ENCODE results near the gene DHRS1.
A peak's percentile ranks its signal among the peaks of the same experiment; 100 is the strongest.

DHRS1 gene

GRCh38 chr14:24312736-24313507 lies 13.3 kb upstream of the DHRS1 start:
- peak overlapping the region; percentile 84 for H3K4me3 ChIP-seq
- TF ChIP-seq, protein P1, sequence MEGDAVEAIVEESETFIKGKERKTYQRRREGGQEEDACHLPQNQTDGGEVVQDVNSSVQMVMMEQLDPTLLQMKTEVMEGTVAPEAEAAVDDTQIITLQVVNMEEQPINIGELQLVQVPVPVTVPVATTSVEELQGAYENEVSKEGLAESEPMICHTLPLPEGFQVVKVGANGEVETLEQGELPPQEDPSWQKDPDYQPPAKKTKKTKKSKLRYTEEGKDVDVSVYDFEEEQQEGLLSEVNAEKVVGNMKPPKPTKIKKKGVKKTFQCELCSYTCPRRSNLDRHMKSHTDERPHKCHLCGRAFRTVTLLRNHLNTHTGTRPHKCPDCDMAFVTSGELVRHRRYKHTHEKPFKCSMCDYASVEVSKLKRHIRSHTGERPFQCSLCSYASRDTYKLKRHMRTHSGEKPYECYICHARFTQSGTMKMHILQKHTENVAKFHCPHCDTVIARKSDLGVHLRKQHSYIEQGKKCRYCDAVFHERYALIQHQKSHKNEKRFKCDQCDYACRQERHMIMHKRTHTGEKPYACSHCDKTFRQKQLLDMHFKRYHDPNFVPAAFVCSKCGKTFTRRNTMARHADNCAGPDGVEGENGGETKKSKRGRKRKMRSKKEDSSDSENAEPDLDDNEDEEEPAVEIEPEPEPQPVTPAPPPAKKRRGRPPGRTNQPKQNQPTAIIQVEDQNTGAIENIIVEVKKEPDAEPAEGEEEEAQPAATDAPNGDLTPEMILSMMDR (IDR thresholded peaks at IDR 0.05), result no peak
- no peak for DNase-seq (ENCODE audit: low spot score)
- H3K27ac ChIP-seq, result peak overlapping the region in 1 of 2 donors; percentile 88

DNA sequence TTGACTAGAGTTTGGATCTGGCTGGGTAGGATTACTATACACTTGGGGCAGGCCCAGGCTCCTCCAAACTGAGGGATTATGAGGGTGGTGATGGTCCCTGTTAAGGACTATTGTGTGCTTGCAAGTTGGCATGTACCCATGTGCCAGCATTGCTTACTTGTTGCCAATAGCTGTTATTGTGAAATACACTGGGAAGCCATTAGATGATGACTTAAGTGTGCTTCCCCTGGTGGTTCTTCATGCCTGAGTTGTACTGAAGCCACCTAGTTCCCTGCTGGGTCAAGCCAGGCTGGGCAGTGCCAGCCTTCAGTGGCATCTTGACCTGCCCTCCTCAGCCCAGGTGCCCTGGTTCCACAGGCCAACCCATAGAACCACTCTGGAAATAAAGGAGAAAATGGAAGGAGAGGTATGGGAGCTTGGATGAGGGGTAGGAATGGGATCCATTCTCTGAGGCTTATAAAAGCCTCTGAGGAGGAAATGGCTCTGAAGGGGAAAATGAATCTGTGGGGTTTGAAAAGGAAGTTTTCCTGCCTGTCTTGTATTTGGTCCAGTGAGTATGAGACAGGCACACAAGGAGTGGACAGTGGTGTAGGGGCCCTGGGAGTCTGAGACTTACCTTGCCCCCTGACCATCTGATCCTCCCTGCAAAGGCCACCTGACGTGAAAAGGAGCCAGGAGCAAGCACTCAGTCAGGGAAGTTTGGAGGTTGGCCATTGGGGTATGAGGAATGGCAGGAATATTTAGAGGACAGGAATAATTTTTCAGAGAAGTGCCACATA lies 12.4 kb upstream of the DHRS1 start:
- Histone ChIP-seq H3K4me3 (peak overlapping the region; percentile 84), H3K27ac (peak overlapping the region; percentile 25 to 88)
- no peak for DNase-seq (ENCODE audit: low spot score)
- TF ChIP-seq, protein P1 (IDR thresholded peaks at IDR 0.05), result no peak

GRCh38 chr14:24310646-24311604 lies 11.3 kb upstream of the DHRS1 start, which contains the start of gene LTB4R:
LTB4R (plus strand) TSS chr14:24311502; CDS start chr14:24315652, 4,150 bp downstream.
- Histone ChIP-seq H3K4me3 (peak within 1 kb of the TSS; percentile 84), H3K27ac (peak within 1 kb of the TSS; percentile 25 to 88)
- no peak for DNase-seq (ENCODE audit: low spot score)
- TF ChIP-seq, protein P1 (IDR thresholded peaks at IDR 0.05), result no peak

- TF ChIP-seq, protein P1 (IDR thresholded peaks at IDR 0.05), result no peak
- no peak for DNase-seq (ENCODE audit: low spot score)
- H3K4me3 ChIP-seq, result peak overlapping the region; percentile 84
- peak overlapping the region; percentile 25 to 88 for H3K27ac ChIP-seq
These were observed 10.7 kb upstream of the DHRS1 start for GRCh38 chr14:24310265-24310645.

DNA sequence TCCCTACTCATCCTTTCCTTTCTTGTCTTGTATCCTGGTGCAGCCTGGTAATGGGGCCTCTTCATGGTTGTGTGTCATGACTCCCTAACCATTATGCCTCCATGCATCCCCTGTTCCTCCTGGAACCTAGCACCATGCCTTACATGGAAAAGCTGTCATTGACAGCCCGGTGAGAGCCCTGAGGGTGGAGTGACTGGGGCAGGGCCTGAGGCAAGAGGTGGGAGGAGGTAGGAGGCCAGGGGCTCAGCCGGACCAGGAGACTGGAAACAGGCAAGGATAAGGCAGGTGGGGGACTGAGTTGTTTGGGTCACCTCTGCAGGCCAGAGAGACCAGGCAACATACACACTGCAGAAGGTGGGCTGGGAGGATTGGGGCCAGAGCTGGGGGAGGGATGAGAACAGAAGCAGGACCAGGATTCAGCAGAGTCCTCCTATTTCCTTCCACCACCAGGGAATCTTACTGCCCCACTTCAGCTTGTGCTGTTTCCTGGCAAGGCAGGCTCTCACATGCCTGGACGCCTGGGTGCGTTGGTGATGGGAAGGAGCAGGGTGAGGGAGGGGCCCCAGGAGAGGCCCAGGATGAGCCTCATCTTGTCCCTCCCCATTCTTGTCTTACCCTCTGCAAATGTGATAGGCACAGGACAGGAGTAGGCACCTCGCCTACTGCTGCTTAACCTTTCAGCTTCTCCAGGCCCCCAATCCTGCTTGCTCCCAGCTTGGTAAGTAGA lies 10.1 kb upstream of the DHRS1 start, which contains the start of gene LTB4R2:
Gene LTB4R2 (plus strand): TSS at position 603 of the 727 bp plus-strand sequence. CDS start 525 bp downstream, outside the sequence.
- TF ChIP-seq, protein P1 (IDR thresholded peaks at IDR 0.05), result no peak
- no peak for DNase-seq (ENCODE audit: low spot score)
- H3K4me3 ChIP-seq, result peak within 1 kb of the TSS; percentile 84
- peak within 1 kb of the TSS; percentile 25 to 88 for H3K27ac ChIP-seq
